ENCODE measurements around the gene OSBPL10.
"Not testable (repeated sequence)": the region's sequence is repeated elsewhere in the genome, so short reads cannot be mapped to it uniquely, and the experiment has no call there.

The OSBPL10 gene, protein sequence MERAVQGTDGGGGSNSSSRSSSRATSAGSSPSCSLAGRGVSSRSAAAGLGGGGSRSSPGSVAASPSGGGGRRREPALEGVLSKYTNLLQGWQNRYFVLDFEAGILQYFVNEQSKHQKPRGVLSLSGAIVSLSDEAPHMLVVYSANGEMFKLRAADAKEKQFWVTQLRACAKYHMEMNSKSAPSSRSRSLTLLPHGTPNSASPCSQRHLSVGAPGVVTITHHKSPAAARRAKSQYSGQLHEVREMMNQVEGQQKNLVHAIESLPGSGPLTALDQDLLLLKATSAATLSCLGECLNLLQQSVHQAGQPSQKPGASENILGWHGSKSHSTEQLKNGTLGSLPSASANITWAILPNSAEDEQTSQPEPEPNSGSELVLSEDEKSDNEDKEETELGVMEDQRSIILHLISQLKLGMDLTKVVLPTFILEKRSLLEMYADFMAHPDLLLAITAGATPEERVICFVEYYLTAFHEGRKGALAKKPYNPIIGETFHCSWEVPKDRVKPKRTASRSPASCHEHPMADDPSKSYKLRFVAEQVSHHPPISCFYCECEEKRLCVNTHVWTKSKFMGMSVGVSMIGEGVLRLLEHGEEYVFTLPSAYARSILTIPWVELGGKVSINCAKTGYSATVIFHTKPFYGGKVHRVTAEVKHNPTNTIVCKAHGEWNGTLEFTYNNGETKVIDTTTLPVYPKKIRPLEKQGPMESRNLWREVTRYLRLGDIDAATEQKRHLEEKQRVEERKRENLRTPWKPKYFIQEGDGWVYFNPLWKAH

GRCh38 chr3:31981206-31982181 is at the start of gene OSBPL10, which contains the start of gene ZNF860:
Gene OSBPL10 (minus strand): TSS chr3:31981262. CDS start chr3:31981179, 83 bp downstream.
Gene ZNF860 (plus strand): TSS chr3:31981750. CDS start chr3:31989080, 7,330 bp downstream.
- DNase-seq (ENCODE audit: low read depth), result no peak

DNA sequence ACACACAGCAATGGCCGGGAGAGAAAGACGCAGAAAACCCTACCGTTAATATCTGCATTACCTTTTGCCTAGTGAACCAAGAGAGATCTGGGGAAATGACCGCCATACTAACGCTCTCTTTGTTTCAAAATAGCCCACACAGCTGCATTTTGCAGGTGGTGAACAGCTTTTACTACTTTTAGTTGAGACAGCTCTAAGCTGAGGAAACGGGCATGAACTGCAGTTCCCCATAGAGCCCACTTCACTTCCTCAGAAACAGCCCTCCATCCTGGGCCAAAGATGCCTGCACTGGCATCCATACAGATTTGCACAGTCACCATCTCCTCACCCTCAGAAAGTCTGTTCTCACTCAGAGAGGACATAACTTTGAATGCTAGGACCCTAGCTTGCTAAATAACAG is 45.5 kb upstream of the OSBPL10 start:
- DNase-seq (ENCODE audit: low read depth), result no peak

GRCh38 chr3:32022947-32023346 is 41.9 kb upstream of the OSBPL10 start:
- no peak for DNase-seq (ENCODE audit: low read depth)

DNA sequence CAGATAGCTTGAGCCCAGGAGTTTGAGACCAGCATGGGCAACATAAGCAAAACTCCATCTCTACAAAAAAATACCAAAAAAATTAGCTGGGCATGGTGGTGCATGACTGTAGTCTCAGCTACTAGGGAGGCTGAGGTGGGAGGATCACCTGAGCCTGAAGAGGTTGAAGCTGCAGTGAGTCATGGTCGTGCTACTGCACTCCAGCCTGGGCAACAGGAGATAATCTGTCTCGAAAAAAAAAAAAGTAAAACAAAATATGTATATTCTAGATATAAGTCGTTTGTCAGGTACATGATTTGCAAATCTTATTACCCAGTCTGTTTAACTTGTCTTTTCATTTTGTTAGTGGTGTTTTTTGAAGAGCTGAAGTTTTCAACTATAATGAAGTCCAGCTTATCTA is 40.7 kb upstream of the OSBPL10 start:
- no peak for DNase-seq (ENCODE audit: low read depth)

DNA sequence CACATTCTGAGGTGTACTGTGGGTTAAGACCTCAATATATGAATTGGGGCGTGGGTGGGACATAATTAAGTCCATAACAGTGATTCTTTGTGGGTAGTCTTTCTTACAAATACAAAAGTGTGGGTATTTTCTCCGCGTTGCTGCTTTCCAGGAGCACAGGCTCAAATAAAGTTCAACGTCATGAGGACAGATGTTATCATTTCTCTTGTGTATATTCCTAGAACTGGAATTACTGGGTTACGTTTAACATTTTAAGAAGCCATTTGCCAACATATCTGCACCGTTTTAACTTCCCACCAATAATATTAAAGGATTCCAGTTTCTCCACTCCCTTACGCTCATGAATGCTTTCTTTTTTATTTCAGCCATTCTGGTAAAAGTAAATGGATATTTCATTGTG is 40.1 kb upstream of the OSBPL10 start:
- DNase-seq (ENCODE audit: low read depth), result no peak

- no peak for DNase-seq (ENCODE audit: low read depth)
Observed at GRCh38 chr3:32018757-32019564, 37.9 kb upstream of the OSBPL10 start.

- no peak for DNase-seq (ENCODE audit: low read depth)
Observed at GRCh38 chr3:32017286-32017685, 36.2 kb upstream of the OSBPL10 start.

- not testable (repeated sequence) for DNase-seq (ENCODE audit: low read depth)
Observed at GRCh38 chr3:32015638-32016037, 34.6 kb upstream of the OSBPL10 start.

- not testable (repeated sequence) for DNase-seq (ENCODE audit: low read depth)
Observed at GRCh38 chr3:32010699-32011098, 29.6 kb upstream of the OSBPL10 start.

GRCh38 chr3:32009957-32010356 is 28.9 kb upstream of the OSBPL10 start:
- no peak for DNase-seq (ENCODE audit: low read depth)

- no peak for DNase-seq (ENCODE audit: low read depth)
Observed at GRCh38 chr3:32009101-32009500, 28.0 kb upstream of the OSBPL10 start.

GRCh38 chr3:32004113-32004765 is 23.2 kb upstream of the OSBPL10 start:
- DNase-seq (ENCODE audit: low read depth), result no peak

DNA sequence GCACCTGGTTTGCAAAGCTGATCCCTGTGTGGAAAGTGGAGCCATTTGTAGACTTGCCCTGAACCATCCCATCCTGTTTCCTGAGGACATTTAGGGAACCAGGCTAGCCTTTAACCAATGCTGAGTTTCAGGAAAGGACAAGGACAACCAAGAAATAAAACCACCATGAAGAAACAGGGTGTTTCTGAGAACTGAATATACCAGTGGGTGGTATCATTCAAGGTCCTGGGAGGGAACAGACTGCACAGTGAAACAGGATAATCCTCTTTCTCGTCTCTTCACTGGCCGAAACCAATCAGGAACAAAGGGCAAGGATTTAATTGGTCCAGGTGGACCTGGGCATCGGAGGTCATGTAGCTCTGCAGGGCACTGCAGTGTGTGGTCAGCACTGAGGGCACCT is 22.3 kb upstream of the OSBPL10 start:
- no peak for DNase-seq (ENCODE audit: low read depth)

DNA sequence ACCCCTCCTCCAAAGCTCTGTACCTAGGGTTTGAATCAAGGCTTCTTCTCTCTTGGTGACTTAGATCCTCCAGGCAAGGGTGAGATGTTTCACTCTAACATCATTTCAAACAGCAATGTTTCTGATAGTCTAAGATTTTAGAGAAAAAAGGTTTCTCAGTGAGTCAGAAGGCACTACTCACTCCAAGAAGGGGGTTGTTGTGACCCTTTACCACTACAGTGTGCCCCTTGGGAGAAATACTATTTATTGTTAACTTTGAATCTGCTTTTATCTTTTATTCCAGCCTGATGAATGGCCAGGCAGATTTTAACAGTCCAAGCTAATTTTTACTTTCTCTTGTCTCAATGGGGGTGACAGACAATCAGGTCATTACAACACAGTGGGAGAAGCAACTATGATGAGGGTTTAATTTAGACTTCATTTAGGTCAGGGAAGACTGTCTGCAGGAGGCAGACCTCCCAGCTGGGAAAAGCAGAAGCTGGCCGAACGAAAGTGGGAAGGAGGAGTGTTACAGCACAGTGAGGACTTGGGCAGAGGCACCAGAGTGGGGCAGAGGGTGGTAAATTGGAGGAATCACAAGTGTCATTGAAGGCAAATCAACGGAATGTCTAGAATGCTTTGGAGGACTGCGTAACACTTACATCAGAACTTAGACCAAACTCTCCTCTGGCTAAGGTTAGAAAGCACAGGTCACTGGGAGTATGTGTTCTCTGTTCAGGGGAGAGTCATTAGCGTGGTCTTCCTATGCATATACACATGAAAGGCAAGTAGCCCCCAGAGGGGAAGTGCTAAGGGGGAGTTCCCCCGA is 21.7 kb upstream of the OSBPL10 start:
- no peak for DNase-seq (ENCODE audit: low read depth)

DNA sequence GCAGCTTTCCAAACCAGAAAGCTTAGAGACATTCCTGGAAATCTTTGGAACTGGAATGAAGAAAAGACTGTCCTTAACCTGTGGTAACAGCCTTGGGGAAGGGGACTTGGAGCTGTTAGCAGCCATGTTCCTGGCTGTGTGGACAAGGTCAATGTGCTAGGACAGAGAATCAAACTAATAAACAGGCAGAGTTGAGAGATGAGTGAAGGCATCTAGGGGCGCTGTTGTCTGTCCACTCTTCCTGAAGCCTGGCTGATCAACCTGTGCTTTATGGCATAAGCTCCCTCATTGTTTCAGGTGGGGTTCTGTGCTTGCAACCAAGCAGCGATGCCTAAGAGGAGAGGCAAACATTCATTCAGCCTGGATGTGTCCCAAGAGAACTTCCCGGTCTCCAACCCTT is 19.8 kb upstream of the OSBPL10 start:
- no peak for DNase-seq (ENCODE audit: low read depth)

GRCh38 chr3:31999907-32000439 is 18.9 kb upstream of the OSBPL10 start:
- no peak for DNase-seq (ENCODE audit: low read depth)

DNA sequence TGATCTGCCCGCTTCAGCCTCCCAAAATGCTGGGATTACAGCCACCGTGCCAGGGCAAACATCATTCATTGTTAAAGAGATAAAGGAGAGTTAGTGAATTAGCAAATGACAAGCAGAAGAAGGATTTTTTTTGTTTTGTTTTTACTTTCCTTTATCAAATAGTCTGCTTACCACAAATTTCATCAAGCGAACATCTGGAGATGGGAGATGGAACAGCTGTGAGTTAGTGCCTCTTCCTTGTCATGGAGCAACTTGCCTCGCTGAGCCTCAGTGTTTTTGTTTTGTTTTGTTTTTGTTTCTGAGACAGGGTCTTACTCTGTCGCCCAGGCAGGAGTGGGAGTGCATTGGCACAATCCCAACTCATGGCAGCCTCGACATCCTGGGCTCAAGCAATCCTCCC is 16.4 kb upstream of the OSBPL10 start:
- no peak for DNase-seq (ENCODE audit: low read depth)

GRCh38 chr3:31996195-31996594 is 15.1 kb upstream of the OSBPL10 start:
- DNase-seq (ENCODE audit: low read depth), result no peak

DNA sequence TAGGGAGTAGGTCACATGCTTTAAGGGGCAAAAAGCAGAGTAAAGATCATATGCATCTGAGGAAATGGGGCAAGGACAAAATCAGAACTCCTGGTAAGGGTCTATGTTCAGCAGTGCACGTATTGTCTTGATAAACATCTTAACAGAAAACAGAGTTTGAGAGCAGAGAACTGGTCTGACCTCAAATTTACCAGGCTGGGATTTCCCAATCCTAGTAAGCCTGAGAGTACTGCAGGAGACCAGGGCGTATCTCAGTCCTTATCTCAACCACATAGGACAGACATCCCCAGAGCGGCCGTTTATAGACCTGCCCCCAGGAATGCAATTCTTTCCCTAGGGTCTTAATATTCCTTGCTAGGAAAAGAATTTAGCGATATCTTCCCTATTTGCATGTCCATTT is 14.0 kb upstream of the OSBPL10 start:
- not testable (repeated sequence) for DNase-seq (ENCODE audit: low read depth)
